GM12873 (cell line): ENCODE results near the gene CFAP97.

Experiments used
- TF ChIP-seq, protein P1 (sequence below): IDR thresholded peaks from 2 replicates; pipeline ENCODE4 v1.5.1; 2012; ENCODE audit warnings: low read depth, mild to moderate bottlenecking, moderate library complexity, low read length, control low read depth; ENCODE audit not compliant: insufficient read depth; ENCODE audit errors: missing control alignments

The CFAP97 gene

DNA sequence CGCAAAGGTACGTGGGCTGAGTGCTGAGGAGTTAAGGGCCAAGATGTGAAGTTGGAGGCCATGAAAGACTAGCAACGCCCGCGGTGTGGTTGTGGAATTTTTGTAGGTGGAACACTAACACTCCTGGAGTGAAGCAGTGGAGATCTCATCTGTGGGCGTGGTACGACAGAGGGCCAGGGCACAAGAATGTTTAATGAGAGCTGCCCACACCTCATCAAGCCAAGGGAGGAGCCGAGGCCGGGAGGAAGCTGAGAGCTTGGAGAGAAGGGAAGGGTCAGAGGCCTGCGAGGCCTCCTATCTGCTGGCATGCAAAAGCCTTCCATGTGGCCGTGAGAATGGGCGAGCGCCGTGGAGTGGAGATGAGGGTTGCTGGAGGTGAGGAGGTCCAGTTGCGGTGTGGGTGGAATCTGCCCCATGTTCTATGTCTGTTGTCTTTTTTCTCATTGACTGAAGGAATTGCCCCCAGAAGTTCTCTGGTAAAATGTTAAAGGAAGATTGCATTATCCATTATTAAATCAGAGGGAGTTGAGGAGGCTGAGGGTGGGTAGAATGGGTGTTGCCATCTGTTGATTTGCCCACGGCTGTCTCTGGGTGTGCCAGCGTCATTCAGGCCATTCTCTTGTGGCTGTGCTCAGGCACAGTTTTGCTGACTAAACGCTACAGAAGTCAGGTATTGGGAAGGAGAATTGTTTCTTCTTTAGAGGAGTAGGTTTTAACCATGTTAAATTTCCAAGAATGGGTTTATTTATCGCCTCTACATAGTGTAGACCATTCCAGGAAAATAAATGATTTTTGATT, 25.4 kb upstream of the CFAP97 start:
- TF ChIP-seq, protein P1, sequence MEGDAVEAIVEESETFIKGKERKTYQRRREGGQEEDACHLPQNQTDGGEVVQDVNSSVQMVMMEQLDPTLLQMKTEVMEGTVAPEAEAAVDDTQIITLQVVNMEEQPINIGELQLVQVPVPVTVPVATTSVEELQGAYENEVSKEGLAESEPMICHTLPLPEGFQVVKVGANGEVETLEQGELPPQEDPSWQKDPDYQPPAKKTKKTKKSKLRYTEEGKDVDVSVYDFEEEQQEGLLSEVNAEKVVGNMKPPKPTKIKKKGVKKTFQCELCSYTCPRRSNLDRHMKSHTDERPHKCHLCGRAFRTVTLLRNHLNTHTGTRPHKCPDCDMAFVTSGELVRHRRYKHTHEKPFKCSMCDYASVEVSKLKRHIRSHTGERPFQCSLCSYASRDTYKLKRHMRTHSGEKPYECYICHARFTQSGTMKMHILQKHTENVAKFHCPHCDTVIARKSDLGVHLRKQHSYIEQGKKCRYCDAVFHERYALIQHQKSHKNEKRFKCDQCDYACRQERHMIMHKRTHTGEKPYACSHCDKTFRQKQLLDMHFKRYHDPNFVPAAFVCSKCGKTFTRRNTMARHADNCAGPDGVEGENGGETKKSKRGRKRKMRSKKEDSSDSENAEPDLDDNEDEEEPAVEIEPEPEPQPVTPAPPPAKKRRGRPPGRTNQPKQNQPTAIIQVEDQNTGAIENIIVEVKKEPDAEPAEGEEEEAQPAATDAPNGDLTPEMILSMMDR, result no peak

DNA sequence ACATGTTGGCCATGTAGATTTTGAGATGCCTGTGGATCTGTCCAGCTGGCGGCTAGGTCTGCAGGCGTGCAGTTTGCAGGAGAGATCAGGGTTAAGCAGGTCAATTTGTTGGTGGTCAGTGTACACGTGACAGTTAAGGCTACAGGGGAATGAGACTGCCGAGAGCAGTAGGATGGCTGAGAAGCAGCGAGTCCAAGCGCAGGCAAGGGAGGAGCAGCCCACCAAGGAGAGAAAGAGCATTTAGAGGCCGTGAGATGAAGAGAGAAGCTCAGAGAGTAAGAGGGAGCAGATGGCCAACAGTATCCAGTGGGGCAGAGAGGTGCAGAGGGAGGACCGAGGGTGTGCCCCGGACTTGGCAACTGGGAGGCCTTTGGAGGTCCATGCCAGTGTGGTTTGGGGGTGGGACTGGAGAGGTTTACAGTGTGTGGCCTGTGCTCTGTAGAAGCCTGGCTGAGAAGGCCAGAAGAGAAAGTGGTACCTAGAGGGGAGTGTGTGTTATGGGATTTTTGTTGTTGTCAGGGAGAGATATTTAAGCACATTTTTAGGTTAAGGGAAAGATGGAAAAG, 24.0 kb upstream of the CFAP97 start:
- TF ChIP-seq, protein P1, result no peak

DNA sequence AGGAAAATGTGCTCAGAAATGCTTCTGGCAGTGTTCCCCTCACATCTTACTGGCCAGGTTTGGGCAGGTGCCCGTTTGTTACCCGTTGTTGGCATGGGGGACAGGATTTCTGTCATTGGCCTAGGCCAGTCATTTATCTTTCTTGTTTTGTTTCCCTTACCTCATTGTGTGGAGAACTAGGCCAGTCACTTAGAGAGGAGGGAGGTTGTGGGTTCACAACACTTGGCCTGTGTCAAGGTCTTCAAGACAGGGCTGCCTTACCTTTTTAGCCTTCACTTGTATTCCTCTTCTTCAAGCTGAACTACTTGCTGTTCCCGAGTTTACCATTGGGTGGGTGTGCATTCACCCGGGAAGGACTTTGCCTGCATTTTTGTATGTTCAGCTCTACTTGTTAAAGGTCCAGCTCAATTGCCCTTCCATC, 23.3 kb upstream of the CFAP97 start:
- TF ChIP-seq, protein P1, result no peak

DNA sequence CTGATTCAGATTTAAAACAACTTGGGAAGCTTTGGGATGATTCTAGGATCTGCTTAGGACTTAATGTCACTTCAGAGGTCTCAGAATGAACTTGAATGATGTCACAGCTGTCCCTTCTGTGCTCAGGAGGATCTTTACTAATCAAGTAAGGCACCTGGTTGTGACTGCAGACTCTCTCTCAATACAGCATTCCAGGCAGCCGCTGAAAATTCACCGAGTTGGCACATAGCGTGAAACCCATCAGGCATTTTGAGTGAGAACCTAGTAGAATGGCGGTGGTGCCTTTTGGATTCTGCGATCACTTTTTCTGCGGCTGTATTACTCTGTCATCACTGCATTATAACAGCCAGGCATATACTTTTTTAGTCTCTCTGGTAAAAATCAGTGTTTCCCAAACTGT, 22.1 kb upstream of the CFAP97 start:
- TF ChIP-seq, protein P1, result no peak

DNA sequence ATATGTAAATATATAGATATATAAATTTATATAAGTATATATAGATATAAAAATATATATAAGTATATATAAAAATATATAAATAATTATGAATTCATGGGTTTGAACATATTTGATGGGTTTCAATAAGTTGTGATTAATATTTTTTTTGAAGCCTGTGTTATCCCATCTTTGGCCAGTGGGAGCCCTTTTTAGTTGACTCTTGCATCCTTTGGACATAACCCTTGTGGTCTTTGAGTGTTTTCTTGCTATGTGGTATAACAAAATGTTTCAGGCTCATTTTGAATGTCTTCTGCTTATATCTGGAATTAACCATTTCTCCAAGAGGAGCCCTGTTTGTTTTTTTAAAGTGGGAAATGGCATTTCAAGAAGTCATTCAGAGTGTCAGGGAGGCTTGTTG, 20.8 kb upstream of the CFAP97 start:
- TF ChIP-seq, protein P1, result peak; percentile 20

DNA sequence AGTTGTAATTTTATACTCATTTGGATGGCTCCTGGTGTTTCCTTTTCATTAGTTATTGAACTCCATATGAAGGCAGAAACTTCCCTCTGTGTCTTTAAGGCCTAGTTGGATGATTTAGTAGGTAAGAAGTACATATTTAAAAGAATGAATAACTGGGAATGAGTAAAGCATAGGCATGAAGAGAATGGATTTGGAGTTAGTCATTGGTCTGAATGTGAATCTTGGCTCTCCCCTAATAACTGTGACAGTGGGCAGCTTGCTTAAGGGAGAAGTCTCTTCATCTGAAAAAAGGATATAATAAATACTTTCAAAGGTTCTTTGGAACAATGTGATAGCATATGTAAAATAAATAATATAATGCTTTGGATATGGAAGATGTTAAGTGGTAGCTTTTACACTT, 18.8 kb upstream of the CFAP97 start:
- TF ChIP-seq, protein P1, result no peak

DNA sequence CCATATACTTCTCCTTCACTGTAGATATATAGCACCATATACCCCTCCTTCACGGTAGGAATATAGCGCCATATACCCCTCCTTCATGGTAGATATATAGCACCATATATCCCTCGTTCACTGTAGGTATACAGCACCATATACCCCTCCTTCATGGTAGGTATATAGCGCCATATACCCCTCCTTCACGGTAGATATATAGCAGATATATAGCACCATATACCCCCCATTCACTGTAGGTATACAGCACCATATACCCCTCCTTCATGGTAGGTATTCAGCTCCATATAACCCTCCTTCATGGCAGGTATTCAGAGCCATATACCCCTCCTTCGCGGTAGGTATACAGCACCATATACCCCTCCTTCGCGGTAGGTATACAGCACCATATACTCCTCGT, 18.1 kb upstream of the CFAP97 start:
- TF ChIP-seq, protein P1, result no peak
